Thyroid gland (tissue), 4 donors: Measurements from ENCODE around the gene CNNM1. TPM values are rescaled to one million over a fixed set of nuclear protein-coding genes. Genes with fewer than 3 reads are reported as not detected.

Experiments used
- DNase-seq, 2 donors: peaks; one replicate each; pipeline ENCODE4 v3.0.0-alpha.2; 2019
- H3K27ac ChIP-seq, 3 donors: fragments of 200-600 bp; sonication (generic); 1 replicate in 2 of 3; 2 replicates in 1 of 3; pipeline ENCODE4 v1.5.1; 2016 to 2019; ENCODE audit warnings: mild to moderate bottlenecking in 1 of 3, moderate library complexity in 1 of 3
- H3K27me3 ChIP-seq: fragments of 200-600 bp; sonication (generic); one replicate; pipeline ENCODE4 v1.5.1; 2019
- H3K36me3 ChIP-seq, 2 donors: fragments of 200-600 bp; sonication (generic); one replicate each; pipeline ENCODE4 v1.5.1; 2016 to 2019
- H3K4me1 ChIP-seq, 2 donors: fragments of 200-600 bp; sonication (generic); one replicate each; pipeline ENCODE4 v1.5.1; 2017 to 2019
- H3K4me3 ChIP-seq, 3 donors: fragments of 200-600 bp; sonication (generic); replicated peaks in 1 of 3; 1 replicate in 2 of 3; 2 replicates in 1 of 3; pipeline ENCODE4 v1.5.1; 2016; ENCODE audit warnings: mild to moderate bottlenecking in 1 of 3
- H3K9me3 ChIP-seq: fragments of 200-600 bp; sonication (generic); one replicate; pipeline ENCODE4 v1.5.1; 2017
- POLR2A ChIP-seq, 2 donors: fragments of 450-650 bp; IDR thresholded peaks; one replicate each; pipeline ENCODE4 v1.6.1; 2017; ENCODE audit warnings: antibody characterized with exemption in 2 of 2, mild to moderate bottlenecking in 2 of 2, moderate library complexity in 1 of 2
- WGBS, 2 donors: methylation state at CpG; one replicate each; pipeline ENCODE4 v1.1.5; 2017; 5-methylcytosine and 5-hydroxymethylcytosine counted together
- intact Hi-C: fragments of 100-400 bp; cut with DNase I; formaldehyde crosslinking; loops from one replicate; pipeline ENCODE4 v1.15.1; 2023
- total RNA-seq, 4 donors: library from RNA; depleted of rRNA; stranded (reverse); fragments of >200 nt; gene quantifications; one replicate each; pipeline ENCODE4 v1.2.3, GENCODE V29; 2016
- TF ChIP-seq, protein P1 (sequence below), 6 experiments: fragments of 200-600 bp in 3 of 6; fragments of 450-650 bp in 3 of 6; sonication (generic) in 3 of 6; IDR thresholded peaks; one replicate each; pipeline ENCODE4 v1.5.1; 2016 to 2019; ENCODE audit warnings: antibody characterized with exemption in 6 of 6, mild to moderate bottlenecking in 2 of 6, inconsistent platforms in 1 of 6, moderate library complexity in 1 of 6

The CNNM1 gene
- total RNA-seq, 4 donors from 2014 or later: 0.27 to 0.67 (median 0.50) TPM

- no peaks in the 10 kb centered on the region for H3K9me3 ChIP-seq
- 1% methylated on average over 20 of the region's 20 CpGs for WGBS, 2 donors
- H3K27ac ChIP-seq: peak overlapping the region; percentile 95 to 97 (median 96)
- no peaks in the 10 kb centered on the region for H3K27me3 ChIP-seq
- TF ChIP-seq, protein P1, sequence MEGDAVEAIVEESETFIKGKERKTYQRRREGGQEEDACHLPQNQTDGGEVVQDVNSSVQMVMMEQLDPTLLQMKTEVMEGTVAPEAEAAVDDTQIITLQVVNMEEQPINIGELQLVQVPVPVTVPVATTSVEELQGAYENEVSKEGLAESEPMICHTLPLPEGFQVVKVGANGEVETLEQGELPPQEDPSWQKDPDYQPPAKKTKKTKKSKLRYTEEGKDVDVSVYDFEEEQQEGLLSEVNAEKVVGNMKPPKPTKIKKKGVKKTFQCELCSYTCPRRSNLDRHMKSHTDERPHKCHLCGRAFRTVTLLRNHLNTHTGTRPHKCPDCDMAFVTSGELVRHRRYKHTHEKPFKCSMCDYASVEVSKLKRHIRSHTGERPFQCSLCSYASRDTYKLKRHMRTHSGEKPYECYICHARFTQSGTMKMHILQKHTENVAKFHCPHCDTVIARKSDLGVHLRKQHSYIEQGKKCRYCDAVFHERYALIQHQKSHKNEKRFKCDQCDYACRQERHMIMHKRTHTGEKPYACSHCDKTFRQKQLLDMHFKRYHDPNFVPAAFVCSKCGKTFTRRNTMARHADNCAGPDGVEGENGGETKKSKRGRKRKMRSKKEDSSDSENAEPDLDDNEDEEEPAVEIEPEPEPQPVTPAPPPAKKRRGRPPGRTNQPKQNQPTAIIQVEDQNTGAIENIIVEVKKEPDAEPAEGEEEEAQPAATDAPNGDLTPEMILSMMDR (IDR thresholded peaks at IDR 0.05): no peak
- no peak for TF ChIP-seq POLR2A (IDR thresholded peaks at IDR 0.05)
- H3K36me3 ChIP-seq: no peaks in the 10 kb centered on the region
- DNase-seq: peak; percentile 87 to 88
- H3K4me1 ChIP-seq: peaks cover 8 to 13% of the 10 kb centered on the region in 2 donors
- H3K4me3 ChIP-seq: peak overlapping the region; percentile 12 to 59 (median 53)
- intact Hi-C loops: loop anchor here (5.0 kb wide), 2 partner anchors 39 to 181 kb away; no protein-coding TSS in a partner anchor
Measured at GRCh38 chr10:99431190-99431760, 102.1 kb downstream of the CNNM1 start.

GRCh38 chr10:99432047-99432446 lies 102.9 kb downstream of the CNNM1 start:
- intact Hi-C loops: loop anchor here (5.0 kb wide), 2 partner anchors 40 to 180 kb away; no protein-coding TSS in a partner anchor
- peak overlapping the region in 1 of 3 donors; percentile 96 for H3K27ac ChIP-seq
- TF ChIP-seq, protein P1 (IDR thresholded peaks at IDR 0.05): no peak
- no peak for TF ChIP-seq POLR2A (IDR thresholded peaks at IDR 0.05)
- no peaks in the 10 kb centered on the region for H3K9me3 ChIP-seq
- H3K27me3 ChIP-seq: no peaks in the 10 kb centered on the region
- peaks cover 8 to 13% of the 10 kb centered on the region in 2 donors for H3K4me1 ChIP-seq
- no peak for DNase-seq
- peak overlapping the region in 1 of 3 donors; percentile 59 for H3K4me3 ChIP-seq
- no peaks in the 10 kb centered on the region for H3K36me3 ChIP-seq
- WGBS, 2 donors: 97 to 98% methylated on average over 4 of the region's 4 CpGs

GRCh38 chr10:99432881-99433280 lies 103.7 kb downstream of the CNNM1 start:
- H3K36me3 ChIP-seq: no peaks in the 10 kb centered on the region
- WGBS, 2 donors: 81 to 94% methylated on average over 6 of the region's 6 CpGs
- no peak overlapping the region for H3K4me3 ChIP-seq
- no peak for TF ChIP-seq POLR2A (IDR thresholded peaks at IDR 0.05)
- TF ChIP-seq, protein P1 (IDR thresholded peaks at IDR 0.05): no peak
- intact Hi-C loops: loop anchor here (5.0 kb wide), 2 partner anchors 41 to 179 kb away; no protein-coding TSS in a partner anchor
- no peak for DNase-seq
- peaks cover 8 to 13% of the 10 kb centered on the region in 2 donors for H3K4me1 ChIP-seq
- no peaks in the 10 kb centered on the region for H3K9me3 ChIP-seq
- H3K27me3 ChIP-seq: no peaks in the 10 kb centered on the region
- no peak overlapping the region for H3K27ac ChIP-seq

GRCh38 chr10:99433378-99434020 lies 104.3 kb downstream of the CNNM1 start:
- H3K4me3 ChIP-seq: no peak overlapping the region
- intact Hi-C loops: loop anchor here (5.0 kb wide), 2 partner anchors 41 to 179 kb away; no protein-coding TSS in a partner anchor
- TF ChIP-seq, protein P1 (IDR thresholded peaks at IDR 0.05): peak in 2 of 6 experiments; percentile 12 to 19
- no peak for TF ChIP-seq POLR2A (IDR thresholded peaks at IDR 0.05)
- no peaks in the 10 kb centered on the region for H3K27me3 ChIP-seq
- H3K36me3 ChIP-seq: no peaks in the 10 kb centered on the region
- DNase-seq: peak in 1 of 2 donors; percentile 2
- no peaks in the 10 kb centered on the region for H3K9me3 ChIP-seq
- 26 to 31% methylated on average over 1 of the region's 1 CpG for WGBS, 2 donors
- peaks cover 8 to 13% of the 10 kb centered on the region in 2 donors for H3K4me1 ChIP-seq
- H3K27ac ChIP-seq: no peak overlapping the region
